Tibial artery (tissue), 4 donors: Measurements from ENCODE around the gene GPM6B.

Source experiments
- DNase-seq, 2 donors: peaks; one replicate each; pipeline ENCODE4 v3.0.0-alpha.2; 2019
- H3K27ac ChIP-seq, 2 donors: fragments of 200-600 bp; sonication (generic) in 1 of 2; 1 replicate in 1 of 2; 2 replicates in 1 of 2; pipeline ENCODE4 v1.5.1; 2018 to 2019; ENCODE audit warnings: mild to moderate bottlenecking in 1 of 2
- H3K27me3 ChIP-seq, 2 donors: fragments of 200-600 bp; sonication (generic) in 1 of 2; one replicate each; pipeline versions ENCODE4 v1.5.1 to v1.6.0; 2016 to 2019
- H3K36me3 ChIP-seq, 3 donors: fragments of 200-600 bp; sonication (generic) in 2 of 3; one replicate each; pipeline ENCODE4 v1.5.1; 2016 to 2019; ENCODE audit warnings: mild to moderate bottlenecking in 2 of 3
- H3K4me1 ChIP-seq, 4 donors: fragments of 200-600 bp; sonication (generic) in 2 of 4; 1 replicate in 3 of 4; 2 replicates in 1 of 4; pipeline ENCODE4 v1.5.1; 2016 to 2019
- H3K4me3 ChIP-seq, 2 donors: fragments of 200-600 bp; sonication (generic) in 1 of 2; 1 replicate in 1 of 2; 2 replicates in 1 of 2; pipeline ENCODE4 v1.5.1; 2018 to 2019; ENCODE audit warnings: mild to moderate bottlenecking in 2 of 2
- H3K9me3 ChIP-seq, 3 donors: fragments of 200-600 bp; sonication (generic) in 1 of 3; one replicate each; pipeline ENCODE4 v1.5.1; 2016 to 2019
- intact Hi-C: fragments of 100-400 bp; cut with DNase I; formaldehyde crosslinking; loops from one replicate; pipeline ENCODE4 v1.15.0; 2023; ENCODE audit warnings: low total_unique reads
- TF ChIP-seq, protein P1 (sequence below), 2 experiments: fragments of 200-600 bp in 1 of 2; fragments of 450-650 bp in 1 of 2; IDR thresholded peaks; one replicate each; pipeline ENCODE4 v1.5.1; 2017 to 2019; ENCODE audit warnings: antibody characterized with exemption in 2 of 2, mild to moderate bottlenecking in 1 of 2, moderate library complexity in 1 of 2

Gene GPM6B

GRCh38 chrX:13840121-13840520 is 23.2 kb upstream of the GPM6B start:
- Histone ChIP-seq H3K4me1 (no peaks in the 10 kb centered on the region), H3K9me3 (no peaks in the 10 kb centered on the region), H3K27ac (no peak overlapping the region), H3K36me3 (no peaks in the 10 kb centered on the region), H3K27me3 (no peaks in the 10 kb centered on the region), H3K4me3 (no peak overlapping the region)
- intact Hi-C loops = no loop called here
- DNase-seq = no peak
- TF ChIP-seq, protein P1, sequence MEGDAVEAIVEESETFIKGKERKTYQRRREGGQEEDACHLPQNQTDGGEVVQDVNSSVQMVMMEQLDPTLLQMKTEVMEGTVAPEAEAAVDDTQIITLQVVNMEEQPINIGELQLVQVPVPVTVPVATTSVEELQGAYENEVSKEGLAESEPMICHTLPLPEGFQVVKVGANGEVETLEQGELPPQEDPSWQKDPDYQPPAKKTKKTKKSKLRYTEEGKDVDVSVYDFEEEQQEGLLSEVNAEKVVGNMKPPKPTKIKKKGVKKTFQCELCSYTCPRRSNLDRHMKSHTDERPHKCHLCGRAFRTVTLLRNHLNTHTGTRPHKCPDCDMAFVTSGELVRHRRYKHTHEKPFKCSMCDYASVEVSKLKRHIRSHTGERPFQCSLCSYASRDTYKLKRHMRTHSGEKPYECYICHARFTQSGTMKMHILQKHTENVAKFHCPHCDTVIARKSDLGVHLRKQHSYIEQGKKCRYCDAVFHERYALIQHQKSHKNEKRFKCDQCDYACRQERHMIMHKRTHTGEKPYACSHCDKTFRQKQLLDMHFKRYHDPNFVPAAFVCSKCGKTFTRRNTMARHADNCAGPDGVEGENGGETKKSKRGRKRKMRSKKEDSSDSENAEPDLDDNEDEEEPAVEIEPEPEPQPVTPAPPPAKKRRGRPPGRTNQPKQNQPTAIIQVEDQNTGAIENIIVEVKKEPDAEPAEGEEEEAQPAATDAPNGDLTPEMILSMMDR (IDR thresholded peaks at IDR 0.05) = no peak

GRCh38 chrX:13837290-13837745 is 20.4 kb upstream of the GPM6B start:
- intact Hi-C loops = no loop called here
- H3K27me3 ChIP-seq = no peaks in the 10 kb centered on the region
- no peaks in the 10 kb centered on the region for H3K9me3 ChIP-seq
- H3K36me3 ChIP-seq = no peaks in the 10 kb centered on the region
- no peak overlapping the region for H3K27ac ChIP-seq
- H3K4me3 ChIP-seq = no peak overlapping the region
- no peaks in the 10 kb centered on the region for H3K4me1 ChIP-seq
- TF ChIP-seq, protein P1 (IDR thresholded peaks at IDR 0.05) = no peak
- DNase-seq = no peak

DNA sequence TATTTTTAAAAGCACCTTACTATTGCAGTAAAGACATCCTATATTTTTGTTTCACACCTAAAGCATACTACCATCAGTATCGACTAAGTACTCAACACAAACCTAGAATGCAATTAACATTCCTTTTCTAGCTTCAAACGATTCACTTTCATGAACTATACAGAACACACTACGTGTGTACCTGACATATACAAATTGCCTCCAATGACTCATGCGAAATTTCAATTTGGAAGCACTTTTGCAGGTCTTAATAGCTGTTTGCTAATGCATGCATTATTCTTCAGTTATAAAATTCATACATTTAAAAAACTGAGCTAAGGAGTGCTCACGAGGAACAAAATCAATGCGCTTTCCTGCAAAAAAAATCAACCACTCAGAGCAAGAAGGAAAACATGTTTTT is 19.7 kb upstream of the GPM6B start:
- no peaks in the 10 kb centered on the region for H3K4me1 ChIP-seq
- H3K4me3 ChIP-seq = no peak overlapping the region
- no peak for DNase-seq
- TF ChIP-seq, protein P1 (IDR thresholded peaks at IDR 0.05) = no peak
- no peaks in the 10 kb centered on the region for H3K27me3 ChIP-seq
- no peaks in the 10 kb centered on the region for H3K36me3 ChIP-seq
- intact Hi-C loops = no loop called here
- H3K9me3 ChIP-seq = no peaks in the 10 kb centered on the region
- no peak overlapping the region for H3K27ac ChIP-seq

DNA sequence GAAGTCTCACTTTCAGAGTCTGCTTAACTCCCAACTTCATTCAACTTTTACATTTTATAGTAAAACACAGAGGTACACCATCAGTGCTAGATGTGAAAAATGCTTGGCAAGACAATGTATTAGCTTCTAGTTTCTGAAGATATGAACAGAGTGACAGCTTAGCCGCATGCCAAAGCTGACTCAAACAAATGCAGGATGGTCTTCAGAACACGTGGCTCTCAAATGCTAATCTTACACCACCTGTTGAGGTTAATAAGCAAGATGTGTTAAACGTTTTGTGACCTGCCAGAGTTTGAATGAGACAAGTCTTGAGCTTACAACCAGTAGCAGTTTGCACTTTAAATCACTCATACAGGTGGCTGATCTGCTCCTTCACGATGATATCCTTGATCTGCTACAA is 18.9 kb upstream of the GPM6B start:
- TF ChIP-seq, protein P1 (IDR thresholded peaks at IDR 0.05) = no peak

DNA sequence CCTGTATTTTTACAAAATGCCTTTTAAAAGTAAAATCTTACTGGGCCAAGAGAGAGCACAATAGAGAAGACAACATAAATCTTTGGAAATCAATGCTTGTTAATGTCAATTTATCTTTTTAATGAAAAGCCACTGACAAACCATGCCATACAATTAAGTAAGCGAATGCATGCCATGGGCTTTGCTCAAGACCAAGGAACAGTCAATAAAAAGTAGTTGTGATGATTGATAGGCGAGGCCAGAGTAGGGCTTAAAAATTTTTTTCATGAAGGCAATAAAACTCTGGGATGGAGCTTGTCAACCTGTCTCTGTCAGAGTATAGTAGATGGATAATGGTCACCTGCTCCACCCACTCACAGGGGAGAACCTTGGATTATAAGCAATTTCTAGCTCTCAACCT is 17.5 kb upstream of the GPM6B start:
- Histone ChIP-seq H3K36me3 (no peaks in the 10 kb centered on the region), H3K4me1 (no peaks in the 10 kb centered on the region), H3K4me3 (no peak overlapping the region), H3K27me3 (no peaks in the 10 kb centered on the region), H3K9me3 (no peaks in the 10 kb centered on the region), H3K27ac (no peak overlapping the region)
- no peak for DNase-seq
- TF ChIP-seq, protein P1 (IDR thresholded peaks at IDR 0.05) = no peak
- intact Hi-C loops = no loop called here

More for the DNA sequence above, 18.9 kb upstream of the GPM6B start:
- Histone ChIP-seq H3K27me3 (no peaks in the 10 kb centered on the region), H3K27ac (no peak overlapping the region), H3K4me1 (no peaks in the 10 kb centered on the region), H3K4me3 (no peak overlapping the region), H3K9me3 (no peaks in the 10 kb centered on the region), H3K36me3 (no peaks in the 10 kb centered on the region)
- intact Hi-C loops = no loop called here
- DNase-seq = no peak

DNA sequence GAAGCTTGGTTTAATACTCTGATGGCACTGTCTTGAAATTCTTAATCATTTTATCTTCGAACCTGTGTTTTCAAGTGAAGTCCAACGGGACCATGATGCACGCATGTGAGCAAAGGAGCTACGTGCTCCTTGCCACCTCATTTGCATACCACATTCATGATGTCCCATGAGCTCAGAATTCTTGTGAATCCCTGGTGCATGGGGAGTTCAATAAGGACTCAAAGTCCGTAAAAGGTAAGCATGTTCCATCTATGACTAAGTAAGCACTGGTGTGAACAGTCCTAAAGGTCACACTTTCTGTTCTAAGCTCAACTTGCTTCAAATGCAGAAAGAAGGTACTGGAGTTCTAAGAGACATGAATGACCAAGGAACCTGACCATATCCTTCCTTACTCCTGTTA is 13.1 kb upstream of the GPM6B start:
- no peak for DNase-seq
- no peaks in the 10 kb centered on the region for H3K36me3 ChIP-seq
- intact Hi-C loops = no loop called here

More for the DNA sequence above, 13.1 kb upstream of the GPM6B start:
- peaks cover 0 to 5% (median 2%) of the 10 kb centered on the region in 4 donors for H3K4me1 ChIP-seq
- no peak overlapping the region for H3K27ac ChIP-seq
- H3K27me3 ChIP-seq = no peaks in the 10 kb centered on the region
- H3K9me3 ChIP-seq = no peaks in the 10 kb centered on the region
- TF ChIP-seq, protein P1 (IDR thresholded peaks at IDR 0.05) = no peak
- no peak overlapping the region for H3K4me3 ChIP-seq
